Esophagus muscularis mucosa (tissue), 4 donors: Measurements from ENCODE around the gene TBCD. TPM values are rescaled to one million over a fixed set of nuclear protein-coding genes. Genes with fewer than 3 reads are reported as not detected.

Experiments
- DNase-seq: peaks from one replicate; pipeline ENCODE4 v3.0.0-alpha.2; 2017; ENCODE audit errors: extremely low spot score
- H3K27ac ChIP-seq, 4 donors: fragments of 200-600 bp; sonication (generic); replicated peaks in 1 of 4; 1 replicate in 3 of 4; 2 replicates in 1 of 4; pipeline ENCODE4 v1.5.1; 2016 to 2019; ENCODE audit warnings: mild to moderate bottlenecking in 1 of 4
- H3K27me3 ChIP-seq, 4 donors: fragments of 200-600 bp; sonication (generic); one replicate each; pipeline versions ENCODE4 v1.5.1 to v1.6.0; 2016 to 2019
- H3K36me3 ChIP-seq, 4 donors: fragments of 200-600 bp; sonication (generic); one replicate each; pipeline ENCODE4 v1.5.1; 2016 to 2019
- H3K4me1 ChIP-seq, 4 donors: fragments of 200-600 bp; sonication (generic); one replicate each; pipeline ENCODE4 v1.5.1; 2016 to 2019
- H3K4me3 ChIP-seq, 4 donors: fragments of 200-600 bp; sonication (generic); 1 replicate in 2 of 4; 2 replicates in 2 of 4; pipeline ENCODE4 v1.5.1; 2016 to 2019; ENCODE audit warnings: mild to moderate bottlenecking in 4 of 4, moderate library complexity in 1 of 4
- H3K9me3 ChIP-seq, 4 donors: fragments of 200-600 bp; sonication (generic); 1 replicate in 3 of 4; 2 replicates in 1 of 4; pipeline ENCODE4 v1.5.1; 2016 to 2019
- EP300 ChIP-seq: sonication (generic); formaldehyde crosslinking; IDR thresholded peaks from one replicate; pipeline ENCODE4 v1.6.1; 2017; ENCODE audit warnings: antibody characterized with exemption
- POLR2A ChIP-seq: fragments of 450-650 bp; IDR thresholded peaks from one replicate; pipeline ENCODE4 v1.6.1; 2017; ENCODE audit warnings: antibody characterized with exemption, moderate library complexity, mild to moderate bottlenecking, low read depth
- POLR2AphosphoS5 ChIP-seq, 2 donors: sonication (generic); formaldehyde crosslinking; IDR thresholded peaks; one replicate each; pipeline ENCODE4 v1.6.1; 2017; ENCODE audit warnings: antibody characterized with exemption in 2 of 2
- WGBS: methylation state at CpG from one replicate; pipeline ENCODE4 v1.1.5; 2018; 5-methylcytosine and 5-hydroxymethylcytosine counted together
- intact Hi-C: fragments of 100-400 bp; cut with DNase I; formaldehyde crosslinking; loops from one replicate; pipeline ENCODE4 v1.15.1; 2023
- total RNA-seq, 4 donors: library from RNA; depleted of rRNA; stranded (reverse); fragments of >200 nt; gene quantifications; one replicate each; pipeline versions ENCODE4 v1.1.0 to v1.2.1, GENCODE V29; 2016
- TF ChIP-seq, protein P1 (sequence below), 3 experiments: fragments of 200-600 bp in 2 of 3; fragments of 450-650 bp in 1 of 3; sonication (generic) in 2 of 3; IDR thresholded peaks; one replicate each; pipeline ENCODE4 v1.5.1; 2017 to 2019; ENCODE audit warnings: antibody characterized with exemption in 3 of 3, mild to moderate bottlenecking in 2 of 3, moderate library complexity in 1 of 3

The TBCD gene
- total RNA-seq, 4 donors from 2014 or later = 38.1 to 56.7 (median 53.6) TPM

DNA sequence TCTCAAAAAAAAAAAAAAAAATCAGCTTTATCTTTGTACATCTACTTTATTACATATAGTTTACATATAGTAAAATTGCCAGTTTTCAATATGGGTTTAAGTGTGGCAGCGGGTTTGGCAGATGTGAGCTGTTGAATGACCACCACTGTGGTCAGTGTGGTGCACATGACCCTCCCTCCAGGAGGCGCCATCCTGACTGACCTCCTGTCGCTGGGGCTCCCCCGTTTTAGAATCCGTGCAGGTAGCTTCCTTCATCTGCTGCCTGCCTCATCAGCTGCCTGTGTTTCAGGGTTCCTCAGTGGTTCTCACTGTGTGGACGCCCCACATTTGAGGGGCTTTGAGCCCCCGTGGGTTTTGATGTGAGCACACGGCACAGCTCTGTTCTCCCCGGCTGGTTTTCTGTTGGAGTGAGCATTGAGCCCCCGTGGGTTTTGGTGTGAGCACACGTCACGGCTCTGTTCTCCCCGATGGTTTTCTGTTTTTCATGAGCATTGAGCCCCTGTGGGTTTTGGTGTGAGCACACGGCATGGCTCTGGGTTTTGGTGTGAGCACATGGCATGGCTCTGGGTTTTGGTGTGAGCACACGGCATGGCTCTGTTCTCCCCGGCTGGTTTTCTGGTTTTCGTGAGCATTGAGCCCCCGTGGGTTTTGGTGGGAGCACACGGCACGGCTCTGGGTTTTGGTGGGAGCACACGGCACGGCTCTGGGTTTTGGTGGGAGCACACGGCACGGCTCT, 145.8 kb downstream of the TBCD start:
- H3K4me1 ChIP-seq = peaks cover 5 to 27% (median 16%) of the 10 kb centered on the region in 4 donors
- no peaks in the 10 kb centered on the region for H3K27me3 ChIP-seq
- WGBS = 93% methylated on average over 16 of the region's 24 CpGs
- peaks cover 5 to 52% (median 41%) of the 10 kb centered on the region in 4 donors for H3K36me3 ChIP-seq
- TF ChIP-seq POLR2AphosphoS5 (IDR thresholded peaks at IDR 0.05) = no peak
- TF ChIP-seq POLR2A = no peak
- TF ChIP-seq EP300 = no peak
- TF ChIP-seq, protein P1, sequence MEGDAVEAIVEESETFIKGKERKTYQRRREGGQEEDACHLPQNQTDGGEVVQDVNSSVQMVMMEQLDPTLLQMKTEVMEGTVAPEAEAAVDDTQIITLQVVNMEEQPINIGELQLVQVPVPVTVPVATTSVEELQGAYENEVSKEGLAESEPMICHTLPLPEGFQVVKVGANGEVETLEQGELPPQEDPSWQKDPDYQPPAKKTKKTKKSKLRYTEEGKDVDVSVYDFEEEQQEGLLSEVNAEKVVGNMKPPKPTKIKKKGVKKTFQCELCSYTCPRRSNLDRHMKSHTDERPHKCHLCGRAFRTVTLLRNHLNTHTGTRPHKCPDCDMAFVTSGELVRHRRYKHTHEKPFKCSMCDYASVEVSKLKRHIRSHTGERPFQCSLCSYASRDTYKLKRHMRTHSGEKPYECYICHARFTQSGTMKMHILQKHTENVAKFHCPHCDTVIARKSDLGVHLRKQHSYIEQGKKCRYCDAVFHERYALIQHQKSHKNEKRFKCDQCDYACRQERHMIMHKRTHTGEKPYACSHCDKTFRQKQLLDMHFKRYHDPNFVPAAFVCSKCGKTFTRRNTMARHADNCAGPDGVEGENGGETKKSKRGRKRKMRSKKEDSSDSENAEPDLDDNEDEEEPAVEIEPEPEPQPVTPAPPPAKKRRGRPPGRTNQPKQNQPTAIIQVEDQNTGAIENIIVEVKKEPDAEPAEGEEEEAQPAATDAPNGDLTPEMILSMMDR (IDR thresholded peaks at IDR 0.05) = no peak
- intact Hi-C loops = no loop called here
- H3K4me3 ChIP-seq = no peak overlapping the region
- H3K27ac ChIP-seq = no peak overlapping the region
- H3K9me3 ChIP-seq = no peaks in the 10 kb centered on the region
- DNase-seq = no peak

DNA sequence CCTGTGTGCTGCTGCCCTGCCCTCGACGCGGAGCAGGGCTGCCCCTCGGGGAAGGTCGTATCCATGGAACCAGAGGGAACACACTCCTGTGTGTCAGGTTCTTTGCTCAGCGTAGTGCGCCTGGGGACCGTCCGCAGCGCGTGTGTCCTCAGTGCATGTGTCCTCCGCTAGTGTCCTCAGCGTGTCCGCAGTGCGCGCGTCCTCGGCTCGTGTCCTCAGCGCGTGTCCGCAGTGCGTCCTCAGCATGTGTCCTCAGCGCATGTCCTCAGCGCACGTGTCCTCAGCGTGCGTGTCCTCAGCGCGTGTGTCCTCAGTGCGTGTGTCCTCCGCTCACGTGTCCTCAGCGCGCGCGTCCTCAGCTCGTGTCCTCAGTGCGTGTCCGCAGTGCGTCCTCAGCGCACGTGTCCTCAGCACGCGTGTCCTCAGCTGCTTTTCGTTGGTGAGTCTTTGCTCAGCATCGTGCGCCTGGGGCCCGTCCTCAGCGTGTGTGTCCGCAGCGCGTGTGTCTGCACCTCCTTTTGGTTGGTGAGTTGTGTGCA, 147.2 kb downstream of the TBCD start:
- WGBS = 93% methylated on average over 51 of the region's 53 CpGs
- H3K27ac ChIP-seq = no peak overlapping the region
- peaks cover 0 to 13% (median 3%) of the 10 kb centered on the region in 4 donors for H3K4me1 ChIP-seq
- H3K36me3 ChIP-seq = peaks cover 11 to 63% (median 50%) of the 10 kb centered on the region in 4 donors
- H3K4me3 ChIP-seq = no peak overlapping the region
- intact Hi-C loops = no loop called here
- no peaks in the 10 kb centered on the region for H3K27me3 ChIP-seq
- no peaks in the 10 kb centered on the region for H3K9me3 ChIP-seq
- TF ChIP-seq, protein P1 (IDR thresholded peaks at IDR 0.05) = no peak
- TF ChIP-seq EP300 (no peak), POLR2AphosphoS5 (IDR thresholded peaks at IDR 0.05) (no peak), POLR2A (no peak)
- no peak for DNase-seq

DNA sequence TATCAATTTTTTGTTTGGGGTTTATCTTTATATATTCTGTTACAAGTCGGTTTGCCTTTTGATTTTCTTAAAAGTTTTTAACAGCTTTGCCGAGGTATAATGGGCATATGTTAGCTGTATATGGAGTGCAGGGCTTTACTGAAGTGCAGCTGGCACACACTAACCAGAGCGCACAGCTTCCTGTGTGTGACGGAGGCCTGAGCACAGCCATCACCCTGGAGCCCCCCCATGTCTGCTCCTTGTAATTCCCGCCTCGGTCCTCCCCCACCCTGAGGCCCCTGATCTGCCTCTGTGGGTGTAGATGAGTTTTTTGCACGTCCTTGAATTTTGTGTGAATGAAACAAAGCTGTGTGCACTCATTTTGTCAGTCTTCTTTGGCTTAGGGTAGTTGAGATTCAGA, 148.1 kb downstream of the TBCD start:
- peaks cover 11 to 69% (median 55%) of the 10 kb centered on the region in 4 donors for H3K36me3 ChIP-seq

DNA sequence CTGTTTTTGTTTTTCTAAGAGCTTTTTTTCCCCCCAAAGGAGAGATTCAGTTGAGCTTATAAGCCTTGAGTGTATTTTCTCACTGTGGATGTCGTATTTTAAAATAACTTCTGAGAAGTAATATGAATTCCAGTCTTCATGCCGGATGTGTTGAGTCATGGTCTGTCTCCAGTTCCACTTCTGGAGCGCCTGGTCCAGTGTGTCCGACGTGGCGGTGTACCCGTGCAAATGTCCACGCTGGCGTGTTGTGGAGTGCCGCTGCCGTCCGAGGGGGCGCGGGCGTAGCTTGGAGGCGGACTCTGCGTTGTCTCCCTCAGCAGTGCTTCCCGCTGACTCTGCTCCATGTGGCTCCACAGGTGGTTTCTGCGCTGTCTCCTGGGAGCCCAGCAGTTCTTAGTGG, 148.9 kb downstream of the TBCD start:
- intact Hi-C loops = no loop called here
- TF ChIP-seq, protein P1 (IDR thresholded peaks at IDR 0.05) = no peak
- TF ChIP-seq POLR2AphosphoS5 (IDR thresholded peaks at IDR 0.05) (no peak), POLR2A (no peak), EP300 (no peak)
- Histone ChIP-seq H3K27me3 (no peaks in the 10 kb centered on the region), H3K4me3 (no peak overlapping the region), H3K27ac (no peak overlapping the region), H3K4me1 (peaks cover 0 to 3% (median 0%) of the 10 kb centered on the region in 4 donors), H3K36me3 (peaks cover 11 to 68% (median 56%) of the 10 kb centered on the region in 4 donors), H3K9me3 (no peaks in the 10 kb centered on the region)
- DNase-seq = no peak
- WGBS = 88% methylated on average over 18 of the region's 19 CpGs

More for the DNA sequence above, 148.1 kb downstream of the TBCD start:
- no peak for DNase-seq
- no peak overlapping the region for H3K4me3 ChIP-seq
- intact Hi-C loops = no loop called here
- TF ChIP-seq POLR2AphosphoS5 (IDR thresholded peaks at IDR 0.05) (no peak), POLR2A (no peak), EP300 (no peak)
- TF ChIP-seq, protein P1 (IDR thresholded peaks at IDR 0.05) = no peak
- H3K27me3 ChIP-seq = no peaks in the 10 kb centered on the region
- no peak overlapping the region for H3K27ac ChIP-seq
- H3K9me3 ChIP-seq = no peaks in the 10 kb centered on the region
- WGBS = 77% methylated on average over 7 of the region's 7 CpGs
- peaks cover 0 to 4% (median 0%) of the 10 kb centered on the region in 4 donors for H3K4me1 ChIP-seq
